ENCODE measurements around the gene C2orf76. TPM values are rescaled to one million over a fixed set of nuclear protein-coding genes. Genes with fewer than 3 reads are reported as not detected.
"Not testable (repeated sequence)": the region's sequence is repeated elsewhere in the genome, so short reads cannot be mapped to it uniquely, and the experiment has no call there.

Gene C2orf76
- total and polyA plus RNA-seq, 2 of the 4 experiments (the other 2 are of a cell fraction), result 10.6 to 12.6 TPM

DNA sequence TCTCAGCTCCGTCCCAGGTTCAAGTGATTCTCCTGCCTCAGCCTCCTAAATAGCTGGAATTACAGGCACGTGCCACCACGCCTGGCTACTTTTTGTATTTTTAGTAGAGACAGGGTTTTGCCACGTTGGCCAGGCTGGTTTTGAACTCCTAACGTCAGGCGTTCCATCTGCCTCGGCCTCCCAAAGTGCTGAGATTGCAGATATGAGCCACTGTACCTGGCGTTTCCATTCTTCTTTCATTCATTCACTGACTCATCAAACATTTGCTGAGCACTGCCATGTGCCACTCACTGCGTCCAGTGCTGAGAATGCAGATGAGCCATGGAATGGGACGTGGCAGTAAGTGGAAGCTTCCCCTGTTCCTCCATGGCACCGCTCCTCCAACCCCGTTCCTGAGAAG is 37.0 kb upstream of the C2orf76 start:
- H3K9me1 ChIP-seq (ENCODE audit: insufficient read depth, low read length); H2BK20ac ChIP-seq (ENCODE audit: low read depth, low read length); H3K27ac ChIP-seq (ENCODE audit: insufficient read depth, low read length); H2AFZ ChIP-seq (replicated peaks; ENCODE audit: low read length, poor library complexity); H2BK120ac ChIP-seq (ENCODE audit: low read depth, low read length); H4K5ac ChIP-seq (ENCODE audit: low read depth, low read length); H2BK15ac ChIP-seq (ENCODE audit: low read depth, low read length); H3K9me3 ChIP-seq (ENCODE audit: control insufficient read depth, insufficient read depth, low read length); H4K91ac ChIP-seq (ENCODE audit: insufficient read depth, low read depth, low read length); intact Hi-C loops (cut with micrococcal nuclease); H3K14ac ChIP-seq (replicated peaks; ENCODE audit: low read depth, low read length); H3K4me3 ChIP-seq (ENCODE audit: insufficient read depth, low read depth, low read length); H2AK9ac ChIP-seq (replicated peaks; ENCODE audit: low read depth, low read length, poor library complexity); DNase-seq; H4K8ac ChIP-seq (ENCODE audit: low read depth in 2 of 2, low read length in 2 of 2); H3K23ac ChIP-seq (ENCODE audit: low read depth, low read length); BruUV-seq (replicated peaks); H3K18ac ChIP-seq (ENCODE audit: low read depth, low read length); H3K27me3 ChIP-seq (ENCODE audit: control insufficient read depth, insufficient read depth, low read length); in situ Hi-C loops (cut with MboI; ENCODE audit: low sequenced_read_pairs); H3K56ac ChIP-seq (ENCODE audit: extremely low read depth, insufficient read depth, low read length); H2BK5ac ChIP-seq (ENCODE audit: low read depth, low read length, poor library complexity, severe bottlenecking); H2AK5ac ChIP-seq (ENCODE audit: low read depth, low read length); dilution Hi-C loops (cut with HindIII; ENCODE audit: low sequenced_read_pairs, unreplicated experiment); H3K4me1 ChIP-seq (ENCODE audit: control insufficient read depth, insufficient read depth, low read length); POLR2A ChIA-PET (ENCODE audit: unreplicated experiment); H3K36me3 ChIP-seq (ENCODE audit: control insufficient read depth, insufficient read depth, low read length); H3K79me1 ChIP-seq (ENCODE audit: low read depth in 1 of 2, low read length in 2 of 2); H4K20me1 ChIP-seq (ENCODE audit: insufficient read depth, low read length); H3K9ac ChIP-seq (ENCODE audit: low read depth, low read length); H3K4ac ChIP-seq (ENCODE audit: low read depth, low read length); CTCF ChIA-PET; ATAC-seq (ENCODE audit: low read depth); H3K4me2 ChIP-seq (ENCODE audit: low read depth, low read length): not testable (repeated sequence)
- 80% methylated on average over 2 of the region's 12 CpGs; no CpG with 5 or more reads in 1 of the 2 experiments for WGBS, 2 experiments (ENCODE audit: extremely low coverage in 2 of 2, insufficient read length in 1 of 2)
- peak; percentile 44 for TF ChIP-seq MAFK (IDR thresholded peaks at IDR 0.05; ENCODE audit: low read depth, low read length)
